ENCODE data around the gene NEK2. TPM values are rescaled to one million over a fixed set of nuclear protein-coding genes. Genes with fewer than 3 reads are reported as not detected.

The NEK2 gene
- total and polyA plus RNA-seq, 2 donors from 2014 or later, result 0.35 TPM; not detected in 1

DNA sequence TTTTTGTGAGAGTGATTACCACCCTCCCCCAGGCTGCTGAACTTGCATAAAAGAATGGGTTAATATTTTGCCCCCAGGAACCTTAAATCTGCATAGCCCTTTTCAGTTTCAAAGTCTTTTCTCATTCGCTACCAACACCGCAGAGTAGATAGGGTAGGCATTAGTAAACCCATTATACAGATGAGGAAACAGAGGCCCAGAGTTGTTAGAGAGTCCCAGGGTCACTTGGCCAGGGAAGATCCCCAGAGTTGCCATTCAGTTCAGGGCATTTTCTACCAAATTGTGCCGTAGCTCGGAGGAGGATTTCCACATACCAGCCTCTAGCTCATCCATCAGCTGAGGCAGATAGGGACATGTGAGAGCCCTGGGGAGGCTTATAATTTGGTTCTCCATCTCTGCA is 40.5 kb downstream of the NEK2 start:
- no peaks in the 10 kb centered on the region for H3K9me3 ChIP-seq (ENCODE audit: control insufficient read depth in 2 of 3, insufficient read depth in 1 of 3, low read length in 3 of 3)
- no peak overlapping the region for H3K4me3 ChIP-seq (ENCODE audit: low read length in 3 of 3)
- DNase-seq (no peak), FAIRE-seq (no peak)
- peaks cover 0 to 2% (median 0%) of the 10 kb centered on the region in 3 donors for H3K4me1 ChIP-seq (ENCODE audit: control insufficient read depth in 2 of 3, insufficient read depth in 2 of 3, low read depth in 1 of 3, low read length in 3 of 3)
- H3K9ac ChIP-seq (ENCODE audit: low read length in 3 of 3), result no peak overlapping the region
- intact Hi-C loops (cut with DNase I), result no loop called here
- TF ChIP-seq, protein P1, sequence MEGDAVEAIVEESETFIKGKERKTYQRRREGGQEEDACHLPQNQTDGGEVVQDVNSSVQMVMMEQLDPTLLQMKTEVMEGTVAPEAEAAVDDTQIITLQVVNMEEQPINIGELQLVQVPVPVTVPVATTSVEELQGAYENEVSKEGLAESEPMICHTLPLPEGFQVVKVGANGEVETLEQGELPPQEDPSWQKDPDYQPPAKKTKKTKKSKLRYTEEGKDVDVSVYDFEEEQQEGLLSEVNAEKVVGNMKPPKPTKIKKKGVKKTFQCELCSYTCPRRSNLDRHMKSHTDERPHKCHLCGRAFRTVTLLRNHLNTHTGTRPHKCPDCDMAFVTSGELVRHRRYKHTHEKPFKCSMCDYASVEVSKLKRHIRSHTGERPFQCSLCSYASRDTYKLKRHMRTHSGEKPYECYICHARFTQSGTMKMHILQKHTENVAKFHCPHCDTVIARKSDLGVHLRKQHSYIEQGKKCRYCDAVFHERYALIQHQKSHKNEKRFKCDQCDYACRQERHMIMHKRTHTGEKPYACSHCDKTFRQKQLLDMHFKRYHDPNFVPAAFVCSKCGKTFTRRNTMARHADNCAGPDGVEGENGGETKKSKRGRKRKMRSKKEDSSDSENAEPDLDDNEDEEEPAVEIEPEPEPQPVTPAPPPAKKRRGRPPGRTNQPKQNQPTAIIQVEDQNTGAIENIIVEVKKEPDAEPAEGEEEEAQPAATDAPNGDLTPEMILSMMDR (IDR thresholded peaks at IDR 0.05; ENCODE audit: borderline replicate concordance, extremely low read depth, insufficient read depth), result no peak
- H3K27ac ChIP-seq (ENCODE audit: low read depth in 2 of 2, low read length in 2 of 2), result no peak overlapping the region
- H3K27me3 ChIP-seq (ENCODE audit: control insufficient read depth, insufficient read depth, low read length), result no peaks in the 10 kb centered on the region
- no peaks in the 10 kb centered on the region for H3K36me3 ChIP-seq (ENCODE audit: control insufficient read depth in 2 of 3, insufficient read depth in 3 of 3, low read length in 3 of 3)

DNA sequence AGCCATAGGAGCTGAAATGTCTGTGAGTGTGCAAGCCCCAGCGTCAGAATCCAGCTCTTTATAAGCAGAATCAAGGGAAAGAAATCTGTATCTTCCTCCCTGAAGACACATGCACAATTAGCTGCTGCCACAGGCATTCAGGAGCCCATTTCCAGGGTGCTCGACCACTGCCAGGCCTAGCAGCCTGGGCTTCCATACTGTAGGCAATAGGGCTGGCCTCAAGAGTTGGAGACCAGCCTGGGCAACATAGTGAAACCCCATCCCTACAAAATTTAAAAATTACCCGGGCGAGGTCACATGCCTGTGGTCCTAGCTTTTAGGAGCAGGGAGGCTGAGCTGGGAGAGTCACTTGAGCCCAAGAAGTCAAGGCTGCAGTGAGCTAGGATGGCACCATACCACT is 41.0 kb downstream of the NEK2 start:
- TF ChIP-seq, protein P1 (IDR thresholded peaks at IDR 0.05; ENCODE audit: borderline replicate concordance, extremely low read depth, insufficient read depth), result no peak
- intact Hi-C loops (cut with DNase I), result no loop called here
- H3K27me3 ChIP-seq (ENCODE audit: control insufficient read depth, insufficient read depth, low read length), result no peaks in the 10 kb centered on the region
- H3K9ac ChIP-seq (ENCODE audit: low read length in 3 of 3), result no peak overlapping the region
- H3K9me3 ChIP-seq (ENCODE audit: control insufficient read depth in 2 of 3, insufficient read depth in 1 of 3, low read length in 3 of 3), result no peaks in the 10 kb centered on the region
- no peaks in the 10 kb centered on the region for H3K36me3 ChIP-seq (ENCODE audit: control insufficient read depth in 2 of 3, insufficient read depth in 3 of 3, low read length in 3 of 3)
- H3K4me1 ChIP-seq (ENCODE audit: control insufficient read depth in 2 of 3, insufficient read depth in 2 of 3, low read depth in 1 of 3, low read length in 3 of 3), result peaks cover 0 to 2% (median 0%) of the 10 kb centered on the region in 3 donors
- no peak for FAIRE-seq
- no peak overlapping the region for H3K4me3 ChIP-seq (ENCODE audit: low read length in 3 of 3)
- no peak for DNase-seq
- H3K27ac ChIP-seq (ENCODE audit: low read depth in 2 of 2, low read length in 2 of 2), result no peak overlapping the region

DNA sequence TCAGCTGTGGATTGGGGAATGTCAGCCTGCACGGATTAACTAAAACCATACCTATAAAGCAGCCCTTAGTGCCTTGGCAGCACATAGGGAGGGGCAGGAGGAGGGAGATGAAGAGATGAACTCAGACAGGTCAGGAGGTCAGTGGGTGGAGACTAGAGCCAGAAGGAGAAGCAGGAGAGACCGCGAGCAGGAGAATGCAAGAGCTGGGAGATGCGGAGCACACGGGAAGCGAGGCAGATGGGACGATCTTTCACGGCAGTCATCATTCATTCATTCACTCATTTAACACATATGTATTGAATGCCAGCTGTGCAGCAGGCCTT is 41.9 kb downstream of the NEK2 start:
- Histone ChIP-seq H3K9ac (ENCODE audit: low read length in 3 of 3) (no peak overlapping the region), H3K4me1 (ENCODE audit: control insufficient read depth in 2 of 3, insufficient read depth in 2 of 3, low read depth in 1 of 3, low read length in 3 of 3) (peaks cover 0 to 2% (median 0%) of the 10 kb centered on the region in 3 donors), H3K27me3 (ENCODE audit: control insufficient read depth, insufficient read depth, low read length) (no peaks in the 10 kb centered on the region), H3K4me3 (ENCODE audit: low read length in 3 of 3) (no peak overlapping the region), H3K27ac (ENCODE audit: low read depth in 2 of 2, low read length in 2 of 2) (no peak overlapping the region), H3K36me3 (ENCODE audit: control insufficient read depth in 2 of 3, insufficient read depth in 3 of 3, low read length in 3 of 3) (no peaks in the 10 kb centered on the region), H3K9me3 (ENCODE audit: control insufficient read depth in 2 of 3, insufficient read depth in 1 of 3, low read length in 3 of 3) (no peaks in the 10 kb centered on the region)
- no peak for FAIRE-seq
- intact Hi-C loops (cut with DNase I), result no loop called here
- DNase-seq, result no peak
- TF ChIP-seq, protein P1 (IDR thresholded peaks at IDR 0.05; ENCODE audit: borderline replicate concordance, extremely low read depth, insufficient read depth), result no peak

DNA sequence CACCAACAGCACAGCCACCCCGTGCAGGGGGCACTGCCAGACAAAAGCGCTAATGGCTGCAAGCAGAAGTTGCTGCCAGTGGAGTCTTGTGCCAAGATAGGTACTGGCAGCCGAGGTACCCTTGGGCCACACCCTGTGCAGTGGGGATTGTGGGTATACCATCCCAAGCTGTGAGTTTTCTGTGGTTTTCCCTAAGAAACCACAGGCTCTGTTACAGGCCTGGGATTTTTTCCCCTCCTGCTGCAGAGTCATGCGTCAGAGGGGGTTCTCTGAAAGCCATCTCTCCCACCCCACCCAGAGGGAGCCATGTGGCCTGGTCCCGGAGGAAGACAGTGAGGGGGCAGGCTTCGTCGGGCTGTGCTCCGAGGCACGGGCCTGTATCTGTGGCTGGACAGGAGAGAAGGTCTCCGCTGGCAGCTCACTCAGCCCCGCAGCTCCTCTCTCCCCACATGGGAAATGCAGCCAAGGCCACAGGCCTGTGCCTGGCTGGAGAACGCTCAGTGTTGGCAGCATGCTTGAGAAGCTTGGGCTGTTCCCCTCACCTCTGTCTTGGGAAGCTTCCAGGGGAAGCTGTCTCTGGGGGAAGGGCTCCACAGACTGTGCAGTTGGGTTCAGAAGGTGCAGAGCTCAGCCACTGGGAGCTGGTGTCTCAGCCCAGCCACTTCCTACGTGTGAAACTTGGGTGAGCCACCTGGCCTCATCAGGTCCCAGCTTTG is 42.5 kb downstream of the NEK2 start:
- Histone ChIP-seq H3K36me3 (ENCODE audit: control insufficient read depth in 2 of 3, insufficient read depth in 3 of 3, low read length in 3 of 3) (no peaks in the 10 kb centered on the region), H3K4me1 (ENCODE audit: control insufficient read depth in 2 of 3, insufficient read depth in 2 of 3, low read depth in 1 of 3, low read length in 3 of 3) (peaks cover 0 to 2% (median 0%) of the 10 kb centered on the region in 3 donors), H3K27ac (ENCODE audit: low read depth in 2 of 2, low read length in 2 of 2) (no peak overlapping the region), H3K4me3 (ENCODE audit: low read length in 3 of 3) (no peak overlapping the region), H3K27me3 (ENCODE audit: control insufficient read depth, insufficient read depth, low read length) (no peaks in the 10 kb centered on the region), H3K9me3 (ENCODE audit: control insufficient read depth in 2 of 3, insufficient read depth in 1 of 3, low read length in 3 of 3) (no peaks in the 10 kb centered on the region), H3K9ac (ENCODE audit: low read length in 3 of 3) (no peak overlapping the region)
- TF ChIP-seq, protein P1 (IDR thresholded peaks at IDR 0.05; ENCODE audit: borderline replicate concordance, extremely low read depth, insufficient read depth), result no peak
- intact Hi-C loops (cut with DNase I), result no loop called here
- FAIRE-seq (no peak), DNase-seq (no peak)
